HepG2 (cell line): ENCODE data around the gene SPTSSA. TPM values are rescaled to one million over a fixed set of nuclear protein-coding genes. Genes with fewer than 3 reads are reported as not detected.

Experiments used
- EHMT2 ChIP-seq: fragments of 200-600 bp; sonication (generic); IDR thresholded peaks from 2 replicates; pipeline ENCODE4 v1.7.0; 2017; ENCODE audit warnings: antibody characterized with exemption, low read depth, low read length, borderline replicate concordance
- GLI4 ChIP-seq: sonication (generic); formaldehyde crosslinking; IDR thresholded peaks from 2 replicates; pipeline ENCODE4 v1.5.1; 2020; ENCODE audit warnings: missing genetic modification reagents, mild to moderate bottlenecking, moderate library complexity, borderline replicate concordance
- MAZ ChIP-seq, 2 experiments: sonication (generic) in 1 of 2; formaldehyde crosslinking in 1 of 2; IDR thresholded peaks; 2 replicates each; pipeline versions ENCODE4 v1.5.0 to v1.6.1; 2012 to 2020; ENCODE audit warnings: low read depth in 2 of 2, mild to moderate bottlenecking in 2 of 2, borderline replicate concordance in 1 of 2, improper control_type of control experiment in 1 of 2, low read length in 1 of 2, missing genetic modification reagents in 1 of 2, moderate library complexity in 1 of 2
- NFE2L2 ChIP-seq: fragments of 150-350 bp; IDR thresholded peaks from 2 replicates; pipeline ENCODE4 v1.6.1; 2014; ENCODE audit warnings: low read length
- PRMT3 ChIP-seq: sonication (generic); formaldehyde crosslinking; IDR thresholded peaks from 2 replicates; pipeline ENCODE4 v1.8.1; 2022; ENCODE audit warnings: low read depth, mild to moderate bottlenecking, moderate library complexity, missing genetic modification reagents, borderline replicate concordance
- RNF219 ChIP-seq: sonication (generic); formaldehyde crosslinking; IDR thresholded peaks from 2 replicates; pipeline ENCODE4 v1.5.0; 2020; ENCODE audit warnings: mild to moderate bottlenecking, missing genetic modification reagents
- RORA ChIP-seq: sonication (generic); formaldehyde crosslinking; IDR thresholded peaks from 2 replicates; pipeline ENCODE4 v1.5.0; 2020; ENCODE audit warnings: mild to moderate bottlenecking, missing genetic modification reagents, moderate library complexity
- SAFB2 ChIP-seq: sonication (generic); formaldehyde crosslinking; IDR thresholded peaks from 2 replicates; pipeline ENCODE4 v1.5.1; 2020; ENCODE audit warnings: missing genetic modification reagents, low read depth, mild to moderate bottlenecking, borderline replicate concordance
- SNRNP70 ChIP-seq: fragments of 200-400 bp; formaldehyde crosslinking; IDR thresholded peaks from 2 replicates; pipeline ENCODE4 v1.6.1; 2017; ENCODE audit warnings: mild to moderate bottlenecking, low read depth, low read length, moderate library complexity
- SRF ChIP-seq: IDR thresholded peaks from 2 replicates; pipeline ENCODE4 v1.6.1; 2011; ENCODE audit warnings: mild to moderate bottlenecking, low read depth, low read length, moderate library complexity
- TFAP4 ChIP-seq: sonication (generic); IDR thresholded peaks from 2 replicates; pipeline ENCODE4 v1.6.1; 2016; ENCODE audit warnings: low read depth, borderline replicate concordance
- TFDP2 ChIP-seq: sonication (generic); formaldehyde crosslinking; IDR thresholded peaks from 2 replicates; pipeline ENCODE4 v1.4.0; 2020; ENCODE audit warnings: missing genetic modification reagents
- THYN1 ChIP-seq: sonication (generic); formaldehyde crosslinking; IDR thresholded peaks from 2 replicates; pipeline ENCODE4 v1.8.1; 2023; ENCODE audit warnings: low read depth, mild to moderate bottlenecking, moderate library complexity, missing genetic modification reagents, borderline replicate concordance
- ZC3H13 ChIP-seq: sonication (generic); formaldehyde crosslinking; IDR thresholded peaks from 2 replicates; pipeline ENCODE4 v1.8.1; 2023; ENCODE audit warnings: mild to moderate bottlenecking, missing genetic modification reagents, moderate library complexity
- ZNF276 ChIP-seq: sonication (generic); formaldehyde crosslinking; IDR thresholded peaks from 2 replicates; pipeline ENCODE4 v1.4.0; 2020; ENCODE audit warnings: mild to moderate bottlenecking, low read depth, missing genetic modification reagents
- ZNF350 ChIP-seq: sonication (generic); formaldehyde crosslinking; IDR thresholded peaks from 2 replicates; pipeline ENCODE4 v1.4.0; 2020; ENCODE audit warnings: mild to moderate bottlenecking, low read depth, missing genetic modification reagents, borderline replicate concordance
- ZNF501 ChIP-seq: sonication (generic); formaldehyde crosslinking; IDR thresholded peaks from 2 replicates; pipeline ENCODE4 v1.5.1; 2020; ENCODE audit warnings: mild to moderate bottlenecking, moderate library complexity, missing genetic modification reagents
- ZNF563 ChIP-seq: sonication (generic); formaldehyde crosslinking; IDR thresholded peaks from 2 replicates; pipeline ENCODE4 v1.8.0; 2022; ENCODE audit warnings: mild to moderate bottlenecking, moderate library complexity, missing genetic modification reagents
- ZNF564 ChIP-seq: sonication (generic); formaldehyde crosslinking; IDR thresholded peaks from 2 replicates; pipeline ENCODE4 v1.8.1; 2023; ENCODE audit warnings: mild to moderate bottlenecking, missing genetic modification reagents
- polyA plus RNA-seq, 8 experiments: library from polyadenylated mRNA; depleted of rRNA in 3 of 8; stranded (reverse) in 7 of 8; unstranded in 1 of 8; fragments of >200 nt; fragmentation: Illumina TruSeq in 4 of 8; extraction: Trizol in 4 of 8; gene quantifications; 2 replicates each; pipeline versions ENCODE4 v1.2.1 to v1.2.3, GENCODE V29; 2011 to 2016; ENCODE audit warnings: low read depth in 4 of 8, missing spikeins in 1 of 8, mixed read lengths in 1 of 8; ENCODE audit not compliant: insufficient read depth in 1 of 8
- total RNA-seq, 5 experiments: library from RNA; depleted of rRNA; stranded (reverse); fragments of >200 nt; fragmentation: Illumina TruSeq; extraction: Trizol; gene quantifications; 2 replicates each; pipeline ENCODE4 v1.2.3, GENCODE V29; 2016; ENCODE audit warnings: low read depth in 1 of 5

SPTSSA gene
- total and polyA plus RNA-seq, 2 of the 13 experiments (the other 11 are each of a cell fraction or from before 2014, with no cell fraction given): 19.1 to 86.1 TPM

GRCh38 chr14:34462132-34462893 is at the start of gene SPTSSA (continued):
- peak; percentile 63; the same call in 1 of the 2 replicates for TF ChIP-seq TFAP4
- no peak; the same call in 1 of the 2 replicates for TF ChIP-seq ZNF276
- peak; percentile 76 for TF ChIP-seq ZNF563 (CRISPR knock-in tag)
- TF ChIP-seq TFDP2 (CRISPR knock-in tag): peak; percentile 75
- TF ChIP-seq SRF: 0 out of 2 replicates have a peak, but pooled peaks have one; percentile 8
- TF ChIP-seq PRMT3 (CRISPR knock-in tag): peak; percentile 78; the same call in 1 of the 2 replicates
- TF ChIP-seq ZNF350 (CRISPR knock-in tag): peak; percentile 37
- TF ChIP-seq ZC3H13: peak; percentile 82; the same call in 1 of the 2 replicates
- TF ChIP-seq RNF219 (CRISPR knock-in tag): no peak
- peak; percentile 89 for TF ChIP-seq MAZ (IDR thresholded peaks at IDR 0.05; ENCODE audit: borderline replicate concordance, low read depth, low read length)
- peak; percentile 97 for TF ChIP-seq MAZ (CRISPR knock-in tag; IDR thresholded peaks at IDR 0.05; ENCODE audit: low read depth)
- peak; percentile 88 for TF ChIP-seq ZNF564 (CRISPR knock-in tag)
- no peak for TF ChIP-seq NFE2L2
- no peak for TF ChIP-seq THYN1 (CRISPR knock-in tag)
- no peak for TF ChIP-seq RORA (CRISPR knock-in tag)
- TF ChIP-seq GLI4 (CRISPR knock-in tag): no peak
- peak; percentile 93 for TF ChIP-seq SAFB2 (CRISPR knock-in tag)
- TF ChIP-seq SNRNP70: no peak
- TF ChIP-seq EHMT2: no peak; the same call in 1 of the 2 replicates
- 0 out of 2 replicates have a peak, but pooled peaks have one; percentile 58 for TF ChIP-seq ZNF501
